Sigmoid colon (tissue), 7 donors: ENCODE data around the gene CLDN25. TPM values are rescaled to one million over a fixed set of nuclear protein-coding genes. Genes with fewer than 3 reads are reported as not detected.
A peak's percentile ranks its signal among the peaks of the same experiment; 100 is the strongest.

Experiments
- DNase-seq: peaks from one replicate; pipeline ENCODE4 v3.0.0-alpha.2; 2019
- H3K27ac ChIP-seq, 4 donors: fragments of 200-600 bp; sonication (generic); one replicate each; pipeline ENCODE4 v1.5.1; 2016 to 2019; ENCODE audit warnings: mild to moderate bottlenecking in 1 of 4
- H3K27me3 ChIP-seq, 3 donors: fragments of 200-600 bp; sonication (generic); one replicate each; pipeline ENCODE4 v1.5.1; 2019; ENCODE audit warnings: mild to moderate bottlenecking in 1 of 3
- H3K36me3 ChIP-seq, 4 donors: fragments of 200-600 bp; sonication (generic); one replicate each; pipeline ENCODE4 v1.5.1; 2016 to 2019
- H3K4me1 ChIP-seq, 4 donors: fragments of 200-600 bp; sonication (generic); one replicate each; pipeline ENCODE4 v1.5.1; 2017 to 2019
- H3K4me3 ChIP-seq, 4 donors: fragments of 200-600 bp; sonication (generic); one replicate each; pipeline ENCODE4 v1.5.1; 2017 to 2019; ENCODE audit warnings: mild to moderate bottlenecking in 2 of 4, moderate library complexity in 1 of 4
- H3K9me3 ChIP-seq, 4 donors: fragments of 200-600 bp in 3 of 4; sonication (generic) in 3 of 4; one replicate each; pipeline versions ENCODE4 v1.5.1 to v1.6.1; 2013 to 2019
- EP300 ChIP-seq, 4 donors: sonication (generic); formaldehyde crosslinking; IDR thresholded peaks; one replicate each; pipeline ENCODE4 v1.6.1; 2017; ENCODE audit warnings: antibody characterized with exemption in 4 of 4
- POLR2A ChIP-seq, 2 donors: fragments of 450-650 bp; IDR thresholded peaks; one replicate each; pipeline ENCODE4 v1.6.1; 2016; ENCODE audit warnings: antibody characterized with exemption in 2 of 2, mild to moderate bottlenecking in 2 of 2, moderate library complexity in 2 of 2
- POLR2AphosphoS5 ChIP-seq, 4 donors: sonication (generic); formaldehyde crosslinking; IDR thresholded peaks; one replicate each; pipeline ENCODE4 v1.6.1; 2017; ENCODE audit warnings: antibody characterized with exemption in 4 of 4
- WGBS, 2 donors: extraction: QIAGEN DNeasy Blood & Tissue Kit; methylation state at CpG; one replicate each; pipeline ENCODE4 v1.1.7; 2013; 5-methylcytosine and 5-hydroxymethylcytosine counted together
- intact Hi-C: fragments of 100-400 bp; cut with DNase I; formaldehyde crosslinking; loops from one replicate; pipeline ENCODE4 v1.15.1; 2023
- polyA plus RNA-seq, 3 donors: library from polyadenylated mRNA; stranded (reverse); fragments of 200-250 nt; gene quantifications; one replicate each; pipeline ENCODE4 v1.2.3, GENCODE V29; 2013
- total RNA-seq, 4 donors: library from RNA; depleted of rRNA; stranded (reverse); fragments of >200 nt; gene quantifications; one replicate each; pipeline ENCODE4 v1.1.0, GENCODE V29; 2016
- TF ChIP-seq, protein P1 (sequence below), 4 experiments: fragments of 450-650 bp in 3 of 4; fragments of 200-600 bp in 1 of 4; IDR thresholded peaks; one replicate each; pipeline ENCODE4 v1.5.1; 2016 to 2019; ENCODE audit warnings: antibody characterized with exemption in 4 of 4, mild to moderate bottlenecking in 3 of 4, moderate library complexity in 2 of 4
- donor health status: healthy with polysubstance abuse.
- donor health status: Bipolar disorder and iron deficiency.
- donor health status: healthy.

Gene CLDN25
- total and polyA plus RNA-seq, 7 donors: not detected

DNA sequence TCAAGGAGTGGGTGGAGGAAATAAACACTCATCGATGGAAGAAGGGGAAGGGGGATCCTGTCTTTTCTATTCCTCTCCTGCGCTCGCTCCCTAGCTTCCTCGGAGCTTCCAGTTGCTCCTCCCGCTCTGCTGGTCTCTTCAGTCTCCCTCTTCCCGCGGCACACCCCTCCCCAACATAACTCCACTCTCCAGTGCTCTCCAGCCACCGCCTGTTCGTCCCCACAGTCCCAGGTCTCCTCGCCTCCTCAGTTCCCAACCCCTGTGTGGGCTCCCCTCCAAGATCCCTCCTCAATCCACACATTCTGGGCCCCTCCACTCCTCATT lies 6.5 kb upstream of the CLDN25 start:
- 1% methylated on average over 10 of the region's 10 CpGs for WGBS, 2 donors
- H3K27ac ChIP-seq: peak overlapping the region; percentile 78 to 88 (median 86)
- TF ChIP-seq POLR2AphosphoS5 (IDR thresholded peaks at IDR 0.05) (no peak), EP300 (IDR thresholded peaks at IDR 0.05) (no peak), POLR2A (IDR thresholded peaks at IDR 0.05) (no peak)
- TF ChIP-seq, protein P1, sequence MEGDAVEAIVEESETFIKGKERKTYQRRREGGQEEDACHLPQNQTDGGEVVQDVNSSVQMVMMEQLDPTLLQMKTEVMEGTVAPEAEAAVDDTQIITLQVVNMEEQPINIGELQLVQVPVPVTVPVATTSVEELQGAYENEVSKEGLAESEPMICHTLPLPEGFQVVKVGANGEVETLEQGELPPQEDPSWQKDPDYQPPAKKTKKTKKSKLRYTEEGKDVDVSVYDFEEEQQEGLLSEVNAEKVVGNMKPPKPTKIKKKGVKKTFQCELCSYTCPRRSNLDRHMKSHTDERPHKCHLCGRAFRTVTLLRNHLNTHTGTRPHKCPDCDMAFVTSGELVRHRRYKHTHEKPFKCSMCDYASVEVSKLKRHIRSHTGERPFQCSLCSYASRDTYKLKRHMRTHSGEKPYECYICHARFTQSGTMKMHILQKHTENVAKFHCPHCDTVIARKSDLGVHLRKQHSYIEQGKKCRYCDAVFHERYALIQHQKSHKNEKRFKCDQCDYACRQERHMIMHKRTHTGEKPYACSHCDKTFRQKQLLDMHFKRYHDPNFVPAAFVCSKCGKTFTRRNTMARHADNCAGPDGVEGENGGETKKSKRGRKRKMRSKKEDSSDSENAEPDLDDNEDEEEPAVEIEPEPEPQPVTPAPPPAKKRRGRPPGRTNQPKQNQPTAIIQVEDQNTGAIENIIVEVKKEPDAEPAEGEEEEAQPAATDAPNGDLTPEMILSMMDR (IDR thresholded peaks at IDR 0.05): no peak
- H3K4me1 ChIP-seq: peaks cover 0 to 16% (median 15%) of the 10 kb centered on the region in 4 donors
- peaks cover 0 to 14% (median 3%) of the 10 kb centered on the region in 4 donors for H3K36me3 ChIP-seq
- peak overlapping the region; percentile 74 to 87 (median 80) for H3K4me3 ChIP-seq
- H3K27me3 ChIP-seq: no peaks in the 10 kb centered on the region
- intact Hi-C loops: loop anchor here (10.0 kb wide), 1 partner anchor 458 kb away; the partner anchor contains the start of gene TTC12
- no peaks in the 10 kb centered on the region for H3K9me3 ChIP-seq
- peak; percentile 72 for DNase-seq

DNA sequence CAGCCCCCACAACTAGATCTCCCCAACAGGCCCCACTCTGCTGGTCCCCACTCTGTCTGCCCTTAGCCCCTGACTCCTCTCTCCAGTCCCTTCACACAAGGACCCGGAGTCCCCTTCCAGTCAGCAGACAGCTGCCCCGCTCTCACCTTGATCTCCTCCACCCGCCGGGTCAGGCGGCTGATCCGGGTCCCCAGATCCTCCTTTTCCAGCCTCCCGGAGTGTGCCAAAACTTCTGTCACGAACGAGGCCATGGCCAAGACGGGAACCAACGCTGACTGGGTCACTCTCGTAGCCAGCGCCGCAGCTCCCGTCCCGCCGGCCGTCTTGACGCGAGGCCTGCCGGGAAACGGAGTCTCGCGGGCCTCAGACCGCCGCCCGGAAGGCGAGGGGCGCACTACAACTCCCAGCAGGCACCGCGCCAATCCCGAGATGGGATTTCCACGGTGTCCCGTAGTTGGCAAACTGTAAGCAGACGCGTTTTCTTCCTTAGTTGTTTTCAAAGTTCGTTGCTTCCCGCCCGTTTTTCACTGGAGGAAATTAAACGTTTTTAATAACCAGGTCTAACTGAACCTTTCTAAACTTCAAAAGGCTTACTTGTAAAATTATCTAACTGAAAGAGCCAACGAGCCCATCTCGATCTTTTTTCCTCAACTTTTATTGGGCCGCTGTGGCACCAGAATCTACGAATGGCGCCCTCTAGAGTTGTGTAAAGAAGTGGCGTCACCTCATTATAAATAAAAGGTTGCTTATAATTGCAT lies 6.0 kb upstream of the CLDN25 start, which contains the start of gene ZW10:
TSS of gene ZW10 (minus strand) at position 277 of the 758 bp plus-strand sequence. CDS start at position 251, 26 bp downstream.
- 0% methylated on average over 46 of the region's 46 CpGs for WGBS, 2 donors
- intact Hi-C loops: loop anchor here (10.0 kb wide), 1 partner anchor 459 kb away; the partner anchor contains the start of gene TTC12
- H3K27me3 ChIP-seq: no peaks in the 10 kb centered on the region
- peak; percentile 98 for DNase-seq
- peak within 1 kb of the TSS; percentile 74 to 87 (median 80) for H3K4me3 ChIP-seq
- H3K27ac ChIP-seq: peak within 1 kb of the TSS; percentile 78 to 88 (median 86)
- H3K36me3 ChIP-seq: peaks cover 0 to 9% (median 1%) of the 10 kb centered on the region in 4 donors
- H3K9me3 ChIP-seq: no peaks in the 10 kb centered on the region
- peak; percentile 13 to 88 (median 74) for TF ChIP-seq POLR2AphosphoS5 (IDR thresholded peaks at IDR 0.05)
- TF ChIP-seq, protein P1 (IDR thresholded peaks at IDR 0.05): peak; percentile 64 to 83 (median 80)
- no peak for TF ChIP-seq EP300 (IDR thresholded peaks at IDR 0.05)
- TF ChIP-seq POLR2A (IDR thresholded peaks at IDR 0.05): peak in 1 of 2 donors; percentile 16
- peaks cover 0 to 22% (median 19%) of the 10 kb centered on the region in 4 donors for H3K4me1 ChIP-seq

DNA sequence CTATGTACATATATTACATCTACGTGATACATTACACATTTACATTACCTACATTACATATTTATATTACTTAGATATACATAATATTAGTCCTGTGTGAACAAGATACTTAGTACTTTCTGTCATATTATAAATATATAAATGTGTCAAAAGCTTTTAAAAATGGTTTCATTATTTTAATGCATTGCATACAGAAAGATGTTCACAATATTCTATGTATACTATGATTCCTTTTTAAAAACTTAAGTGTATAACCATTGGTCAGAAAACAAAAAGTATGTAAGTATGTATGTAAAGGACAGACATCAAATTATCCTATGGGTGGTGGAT lies 5.5 kb upstream of the CLDN25 start:
- Histone ChIP-seq H3K27me3 (no peaks in the 10 kb centered on the region), H3K27ac (peak overlapping the region; percentile 78 to 88 (median 86)), H3K36me3 (peaks cover 0 to 4% (median 0%) of the 10 kb centered on the region in 4 donors), H3K4me1 (peaks cover 0 to 26% (median 23%) of the 10 kb centered on the region in 4 donors), H3K9me3 (no peaks in the 10 kb centered on the region), H3K4me3 (peak overlapping the region; percentile 74 to 87 (median 80))
- no peak for DNase-seq
- no peak for TF ChIP-seq EP300 (IDR thresholded peaks at IDR 0.05)
- TF ChIP-seq POLR2AphosphoS5 (IDR thresholded peaks at IDR 0.05): no peak
- TF ChIP-seq, protein P1 (IDR thresholded peaks at IDR 0.05): no peak
- TF ChIP-seq POLR2A (IDR thresholded peaks at IDR 0.05): no peak
- whole genome bisulfite sequencing, 2 donors: 0% methylated on average over 1 of the region's 1 CpG
- intact Hi-C loops: loop anchor here (10.0 kb wide), 1 partner anchor 459 kb away; the partner anchor contains the start of gene TTC12

DNA sequence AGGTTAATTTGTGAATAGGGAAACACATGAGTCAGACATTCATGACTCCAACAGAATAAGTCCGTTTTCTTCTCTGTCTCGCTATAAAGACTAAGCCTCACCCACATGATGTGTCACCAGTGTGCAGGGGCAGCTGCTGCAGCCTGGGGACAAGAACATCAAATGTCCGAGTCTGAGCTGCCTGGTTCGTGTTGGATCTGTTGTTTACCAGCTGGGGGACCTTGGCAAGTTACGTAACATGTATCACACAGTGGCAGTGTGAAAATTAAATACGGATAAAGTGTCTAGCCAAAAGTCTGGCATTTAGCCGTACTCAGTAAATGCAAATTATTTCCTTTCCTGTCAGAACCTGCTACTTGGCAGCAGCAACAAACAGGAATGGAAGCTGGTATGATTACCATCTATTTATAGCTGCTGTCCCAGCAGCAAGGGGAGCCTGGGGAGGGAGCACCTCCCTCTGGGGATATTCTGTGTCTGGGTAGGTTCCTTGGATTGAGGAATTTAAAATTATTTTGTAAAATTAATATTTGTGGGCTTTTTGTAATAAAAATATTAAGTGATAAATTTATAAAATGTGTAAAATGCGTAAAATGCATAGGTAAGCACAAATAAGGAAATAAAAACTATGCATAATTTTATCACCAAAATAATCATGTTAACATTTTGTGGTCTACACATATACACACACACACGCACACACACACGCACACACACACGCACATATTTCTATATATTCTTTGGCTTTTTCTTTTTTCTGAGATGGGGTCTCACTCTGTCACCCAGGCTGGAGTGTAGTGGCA lies 1.3 kb upstream of the CLDN25 start:
- Histone ChIP-seq H3K27me3 (no peaks in the 10 kb centered on the region), H3K36me3 (no peaks in the 10 kb centered on the region), H3K27ac (peak overlapping the region; percentile 12 to 47 (median 37)), H3K9me3 (no peaks in the 10 kb centered on the region), H3K4me3 (no peak overlapping the region), H3K4me1 (peaks cover 0 to 10% (median 9%) of the 10 kb centered on the region in 4 donors)
- WGBS, 2 donors: 40 to 58% methylated on average over 11 of the region's 11 CpGs
- TF ChIP-seq POLR2AphosphoS5 (IDR thresholded peaks at IDR 0.05) (no peak), EP300 (IDR thresholded peaks at IDR 0.05) (no peak), POLR2A (IDR thresholded peaks at IDR 0.05) (no peak)
- TF ChIP-seq, protein P1 (IDR thresholded peaks at IDR 0.05): no peak
- no peak for DNase-seq
- intact Hi-C loops: loop anchor here (10.0 kb wide), 1 partner anchor 464 kb away; the partner anchor contains the start of gene TTC12
